DMS114 treated with DMSO at 0.1 percent for 48 hours (cell line): ENCODE data around the gene PRRT4.

ENCODE experiments used
- DNase-seq: peaks from one replicate; lab custom pipeline; 2025; ENCODE audit not compliant: unreplicated experiment; lab: John Stamatoyannopoulos, UW

PRRT4 gene

DNA sequence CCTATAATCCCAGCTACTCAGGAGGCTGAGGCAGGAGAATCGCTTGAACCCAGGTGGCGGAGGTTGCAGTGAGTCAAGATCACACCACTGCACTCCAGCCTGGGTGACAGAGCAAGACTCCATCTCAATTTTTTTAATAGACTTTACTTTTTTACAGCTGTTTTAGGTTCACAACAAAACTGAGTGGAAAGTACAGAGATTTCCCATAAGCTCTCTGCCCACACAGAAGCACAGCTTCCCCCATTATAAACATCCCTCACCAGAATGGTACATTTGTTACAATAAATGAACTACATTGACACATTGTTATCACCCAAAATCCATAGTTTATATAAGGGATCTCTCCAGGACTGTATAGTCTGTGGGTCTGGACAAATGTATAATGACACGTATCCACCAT lies 14.6 kb upstream of the PRRT4 start:
- DNase-seq = no peak

DNA sequence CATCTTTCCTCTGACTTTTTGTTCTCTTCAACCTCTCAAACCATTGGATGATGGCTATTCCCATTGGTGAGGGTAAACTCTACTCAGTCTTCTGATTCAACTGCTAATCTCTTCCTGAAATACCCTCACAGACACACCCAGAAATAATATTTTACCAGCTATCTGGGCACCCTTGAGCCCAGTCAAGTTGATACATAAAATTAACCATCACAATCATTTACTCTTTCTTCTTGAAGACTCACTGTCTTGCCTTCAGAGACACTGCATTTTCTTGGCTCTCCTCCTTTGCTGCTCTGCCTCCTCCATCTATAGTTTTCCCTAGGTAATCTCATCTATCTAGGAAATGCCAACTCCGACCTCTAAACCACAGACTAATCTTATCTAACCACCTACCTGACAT lies 12.6 kb upstream of the PRRT4 start:
- DNase-seq = no peak

DNA sequence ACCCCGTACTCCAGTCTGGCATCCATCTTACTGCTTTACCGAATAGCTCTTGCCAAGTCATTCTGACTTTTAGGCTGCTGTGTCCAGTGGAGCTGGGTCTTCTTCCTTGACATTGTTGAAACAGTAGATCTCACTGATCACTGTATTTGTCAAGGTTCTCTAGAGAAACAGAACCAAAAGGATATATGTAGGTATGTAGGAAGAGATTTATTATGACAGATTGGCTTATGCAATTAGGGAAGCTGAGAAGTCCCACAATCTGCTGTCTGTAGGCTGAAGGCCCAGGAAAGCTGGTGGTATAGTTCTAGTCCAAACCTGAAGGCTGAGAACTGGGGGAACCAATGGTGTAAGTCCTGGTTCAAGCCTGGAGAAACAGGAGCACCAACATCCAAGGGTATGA lies 12.1 kb upstream of the PRRT4 start:
- DNase-seq = no peak

DNA sequence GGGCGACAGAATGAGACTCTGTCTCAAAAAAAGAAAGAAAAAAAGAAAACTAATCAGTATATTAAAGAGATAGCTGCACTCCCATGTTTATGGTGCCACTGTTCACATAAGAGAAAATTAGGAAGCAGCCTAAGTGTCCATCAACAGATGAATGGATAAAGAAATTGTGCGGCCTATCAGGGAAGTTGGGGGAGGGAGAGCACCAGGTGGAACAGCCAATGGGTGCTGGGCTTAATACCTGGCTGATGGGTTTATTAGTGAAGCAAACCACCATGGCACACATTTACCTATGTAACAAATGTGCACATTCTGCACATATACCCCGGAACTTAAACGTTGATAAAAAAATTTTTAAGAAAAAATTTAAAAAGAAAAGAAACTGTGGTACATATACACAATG lies 9.0 kb upstream of the PRRT4 start:
- DNase-seq = no peak

DNA sequence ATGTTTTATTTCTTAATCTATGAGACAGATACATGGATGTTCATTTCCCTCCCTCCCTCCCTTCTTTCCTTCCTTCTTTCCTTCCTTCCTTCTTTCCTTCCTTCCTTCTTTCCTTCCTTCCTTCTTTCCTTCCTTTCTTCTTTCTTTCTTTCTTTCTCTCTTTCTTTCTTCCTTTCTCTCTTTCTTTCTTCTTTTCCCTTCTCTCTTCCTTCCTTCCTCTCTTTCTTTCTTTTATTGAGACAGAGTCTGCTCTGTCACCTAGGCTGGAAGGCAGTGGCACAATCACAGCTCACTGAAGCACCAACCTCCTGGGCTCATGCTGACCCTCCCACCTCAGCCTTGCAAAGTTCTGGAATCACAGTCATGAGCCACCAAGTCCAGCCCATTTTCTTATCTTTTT lies 5.5 kb upstream of the PRRT4 start:
- no peak for DNase-seq

DNA sequence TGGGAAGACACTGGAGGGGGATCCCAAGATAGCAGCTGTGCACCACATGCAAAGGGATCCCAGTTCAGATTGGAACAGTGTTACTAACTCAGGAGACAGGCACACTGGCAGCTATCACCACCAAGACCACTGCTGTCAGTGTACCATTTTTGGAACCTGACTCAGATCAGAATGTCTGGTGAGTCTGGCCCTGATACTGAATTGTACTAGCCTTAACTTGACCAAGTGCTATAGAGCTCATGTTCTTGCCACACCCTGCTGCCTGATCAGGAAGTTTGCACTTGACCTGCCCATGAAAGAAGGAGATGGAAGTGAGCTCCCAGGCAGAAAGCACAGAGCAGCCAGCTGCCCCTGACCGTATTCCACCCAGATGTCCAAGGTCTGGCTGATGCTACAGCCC lies 4.8 kb upstream of the PRRT4 start:
- DNase-seq = no peak

DNA sequence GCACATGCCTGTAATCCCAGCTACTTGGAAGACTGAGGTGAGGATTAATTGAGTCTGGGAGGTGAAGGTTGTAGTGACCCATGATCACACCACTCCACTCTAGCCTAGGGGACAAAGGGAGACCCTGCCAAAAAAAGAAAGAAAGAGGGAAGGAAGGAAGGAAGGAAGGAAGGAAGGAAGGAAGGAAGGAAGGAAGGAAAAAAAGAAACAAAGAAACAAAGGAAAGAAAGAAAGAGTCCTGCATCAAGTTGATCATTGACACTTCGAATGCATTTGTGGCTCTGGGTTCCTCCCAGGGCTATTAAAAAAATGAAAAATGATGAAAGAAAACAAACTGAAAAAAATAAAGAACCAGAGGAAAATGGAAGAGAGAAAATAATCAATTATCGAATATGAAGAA lies 3.9 kb upstream of the PRRT4 start:
- no peak for DNase-seq

DNA sequence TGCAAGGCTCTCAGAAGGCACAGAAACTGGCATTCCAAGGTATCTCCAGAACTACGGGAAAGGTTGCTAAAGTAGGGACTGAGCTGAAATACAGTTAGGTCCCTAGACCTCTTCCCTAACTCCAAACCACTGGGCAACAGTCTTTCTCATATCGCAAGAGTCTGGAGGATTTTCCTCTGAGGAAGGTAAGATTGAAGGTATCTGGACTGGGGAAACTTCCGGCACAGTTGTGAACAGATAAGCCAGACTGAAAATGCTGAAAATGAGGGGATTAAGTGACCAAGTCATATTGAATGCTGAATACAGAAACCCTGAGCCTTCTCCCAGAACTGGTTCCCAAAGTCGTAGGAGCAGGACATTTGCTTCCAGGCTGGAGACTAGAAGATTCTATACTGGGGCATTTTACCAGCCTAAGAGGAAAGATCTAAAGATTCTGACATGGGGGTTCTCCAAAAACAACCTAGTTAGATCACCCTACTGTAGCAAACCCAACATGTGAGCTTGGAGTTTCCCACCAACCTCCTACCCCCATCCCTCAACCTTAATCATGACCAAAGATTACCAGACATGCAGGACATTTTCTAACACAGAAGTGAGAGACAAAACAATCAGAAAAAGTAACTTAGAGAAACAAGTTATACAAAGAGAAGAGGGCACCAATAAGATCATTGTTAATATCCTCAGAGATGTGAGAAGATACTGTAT lies 2.8 kb upstream of the PRRT4 start:
- no peak for DNase-seq

DNA sequence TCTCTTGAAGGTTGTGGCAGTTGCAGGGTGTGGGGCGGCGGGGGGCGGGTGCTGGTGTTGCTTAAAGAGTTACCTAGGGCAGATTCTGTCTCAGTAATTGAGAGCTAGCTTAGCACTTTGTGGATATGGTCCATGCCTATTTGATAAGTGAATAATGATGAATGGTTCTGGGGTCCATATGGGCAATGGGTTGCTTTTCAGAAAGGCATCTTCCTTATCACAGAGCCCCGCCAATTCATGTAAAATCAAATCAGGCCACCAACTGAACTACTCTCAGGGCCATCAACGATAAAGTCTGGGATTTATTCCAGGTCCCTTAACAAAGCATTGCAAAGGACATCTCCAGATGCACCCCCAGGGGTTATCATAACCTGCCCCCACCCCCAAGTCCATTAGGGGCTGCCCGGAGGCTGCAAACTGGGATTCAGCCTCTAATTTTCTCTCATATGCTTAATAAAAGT lies 1.8 kb upstream of the PRRT4 start:
- no peak for DNase-seq

DNA sequence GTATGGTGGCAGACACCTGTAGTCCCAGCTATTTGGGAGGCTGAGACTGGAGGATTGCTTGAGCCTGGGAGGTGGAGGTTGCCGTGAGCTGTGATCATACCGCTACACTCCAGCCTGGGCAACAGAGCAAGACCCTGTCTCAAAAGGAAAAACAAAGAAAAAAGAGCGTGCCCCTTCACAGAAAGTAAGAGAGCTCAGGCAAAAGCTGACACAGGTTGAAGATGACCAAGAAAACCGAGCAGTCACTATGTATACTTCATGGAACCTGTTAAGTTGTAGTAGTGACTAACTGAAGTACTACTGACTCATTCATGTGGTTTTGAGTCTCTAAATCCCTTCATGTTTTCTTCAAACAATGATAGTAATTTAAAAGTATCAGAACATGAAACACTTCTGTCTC lies 1.2 kb upstream of the PRRT4 start:
- no peak for DNase-seq

DNA sequence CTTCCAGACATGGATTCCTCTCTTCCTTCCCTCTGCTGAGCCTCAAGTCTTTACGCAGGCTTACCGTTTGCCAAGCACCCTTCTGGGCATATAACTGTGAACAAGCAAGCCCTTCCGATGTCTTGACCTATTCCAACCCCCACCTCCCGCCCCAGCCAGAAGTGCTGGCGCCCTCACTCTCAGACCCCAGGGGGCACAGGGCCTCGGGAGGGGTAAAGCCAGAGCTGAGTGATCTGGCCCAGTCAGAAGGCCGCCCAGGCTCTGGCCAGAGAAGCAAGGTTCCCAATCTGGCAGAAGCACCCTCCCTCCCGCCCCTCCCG lies 1.2 kb downstream of the PRRT4 start:
- DNase-seq = no peak

DNA sequence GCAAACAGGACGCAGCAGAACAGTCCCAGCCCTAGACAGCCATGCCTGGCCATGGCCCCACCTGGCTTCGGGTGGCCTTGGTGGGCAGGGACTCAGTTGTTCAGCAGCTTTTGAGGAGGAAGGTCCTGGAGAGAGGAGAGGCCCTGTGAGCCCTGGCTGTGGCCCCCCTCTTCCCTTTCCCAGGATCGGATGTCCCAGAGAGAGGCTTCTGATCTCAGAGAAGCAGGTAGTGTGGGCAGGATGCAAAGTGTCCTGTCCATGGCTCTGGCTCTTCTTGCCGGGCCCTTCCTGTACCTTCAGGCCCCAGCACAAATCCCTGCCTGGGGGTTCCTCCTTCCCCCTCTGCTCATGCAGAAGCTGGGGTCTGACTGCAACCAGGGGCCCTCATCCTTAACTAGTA lies 1.6 kb downstream of the PRRT4 start:
- DNase-seq = no peak

DNA sequence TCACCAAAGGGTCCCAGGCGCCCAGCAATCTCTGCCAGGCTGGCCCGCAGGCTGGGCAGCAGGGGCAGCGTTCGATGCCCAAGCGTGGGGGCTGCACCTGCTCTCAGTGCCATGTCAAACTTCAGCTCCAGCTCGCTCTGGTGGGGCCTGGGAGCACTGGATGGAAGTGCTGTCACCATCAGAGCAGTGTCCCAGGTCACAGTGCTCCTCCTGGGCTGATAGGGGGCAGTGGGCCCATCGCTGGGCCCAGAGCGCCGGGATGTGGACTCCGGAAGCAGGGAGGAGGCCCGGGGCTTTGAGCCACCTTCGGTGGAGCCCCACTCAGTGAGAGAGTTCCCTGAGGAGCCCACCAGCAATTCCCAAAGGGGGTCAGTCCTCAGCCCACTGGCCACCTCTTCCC lies 2.2 kb downstream of the PRRT4 start:
- no peak for DNase-seq

DNA sequence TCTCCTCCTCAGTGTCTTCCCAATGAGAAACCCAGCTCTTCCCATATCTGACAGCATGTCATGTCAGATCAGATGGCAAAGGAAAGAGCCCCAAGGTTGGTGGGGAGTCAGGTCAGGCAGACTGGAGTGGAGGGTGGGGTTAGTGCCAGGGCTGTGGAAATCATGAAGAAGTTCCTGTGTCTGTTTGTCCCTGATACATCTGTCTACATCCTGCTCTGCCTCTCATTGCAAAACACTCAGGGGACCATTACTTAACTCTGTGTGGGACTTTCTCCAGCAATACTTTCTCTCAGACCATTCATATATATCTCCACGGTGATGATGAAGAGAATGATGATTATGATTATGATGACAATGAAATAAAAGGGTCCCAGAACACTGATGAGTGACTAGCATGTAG lies 3.3 kb downstream of the PRRT4 start:
- DNase-seq = no peak

DNA sequence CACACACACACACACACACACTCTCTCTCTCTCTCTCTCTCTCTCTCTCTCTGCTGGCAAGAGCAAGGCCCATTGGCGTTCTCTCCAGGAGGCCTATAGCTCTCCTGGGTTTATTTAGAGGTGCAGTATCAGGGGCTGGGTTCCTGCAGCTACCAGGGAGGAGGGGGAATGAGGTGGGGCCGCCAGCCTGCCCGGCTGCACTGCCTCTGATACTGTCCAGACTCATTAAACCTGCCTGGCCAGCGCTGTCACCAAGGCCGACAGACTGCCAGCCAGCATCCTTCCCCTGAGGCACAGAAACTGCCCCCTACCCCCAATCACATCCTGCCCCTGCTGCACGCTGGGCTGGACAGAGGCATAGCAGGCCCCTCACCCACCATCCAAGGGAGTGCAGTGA lies 4.3 kb downstream of the PRRT4 start:
- no peak for DNase-seq

DNA sequence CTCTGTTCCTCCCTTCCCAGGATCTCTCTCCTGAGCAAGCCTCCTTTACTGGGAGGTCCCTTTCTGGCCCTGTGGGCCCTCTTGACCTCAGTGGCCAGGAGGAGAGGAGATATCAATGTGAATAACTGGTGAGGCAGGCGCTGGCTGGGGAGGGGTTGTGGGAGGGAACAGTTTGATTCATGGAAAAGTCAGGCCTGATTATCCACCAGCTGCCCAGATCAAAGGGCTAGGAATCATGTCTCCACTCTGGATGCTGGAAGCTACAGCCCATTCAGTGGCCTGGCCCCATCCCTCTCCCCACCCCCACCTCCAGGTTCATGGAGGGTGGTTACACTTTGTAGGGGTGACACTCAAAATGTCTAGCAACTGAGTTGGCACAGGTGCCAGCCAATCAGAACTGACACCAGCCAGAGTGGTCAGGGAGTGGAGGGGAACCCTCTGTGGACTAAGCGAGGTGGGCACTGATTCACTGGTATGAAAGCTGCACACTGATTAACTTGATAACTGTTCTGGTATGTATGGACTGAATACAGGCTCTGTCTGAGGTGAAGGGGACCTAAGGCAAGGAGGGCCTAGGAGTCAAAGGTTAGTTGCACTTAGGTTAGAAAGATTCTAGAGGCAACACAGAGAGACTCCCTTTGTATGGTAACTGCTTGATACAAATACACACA lies 4.8 kb downstream of the PRRT4 start:
- DNase-seq = no peak

DNA sequence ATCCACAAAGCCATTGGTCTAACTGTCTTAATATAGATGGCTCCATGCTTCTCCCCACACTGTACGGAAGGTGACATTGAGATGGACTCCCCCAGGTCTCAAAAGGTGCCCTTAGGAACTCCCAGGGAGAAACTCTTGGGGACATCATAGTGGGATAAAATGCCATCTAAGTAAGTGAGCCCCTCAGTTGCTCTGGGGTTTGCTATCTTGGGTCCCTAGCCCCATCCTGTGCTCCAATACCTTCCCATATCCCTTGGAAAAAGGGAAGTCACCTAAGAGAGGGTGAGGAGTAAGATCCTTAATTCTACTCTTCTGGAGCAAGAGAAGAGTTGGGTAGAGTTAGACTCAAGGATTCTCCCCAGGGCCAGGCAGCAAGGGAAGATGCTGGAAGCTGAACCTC lies 7.9 kb downstream of the PRRT4 start:
- no peak for DNase-seq

DNA sequence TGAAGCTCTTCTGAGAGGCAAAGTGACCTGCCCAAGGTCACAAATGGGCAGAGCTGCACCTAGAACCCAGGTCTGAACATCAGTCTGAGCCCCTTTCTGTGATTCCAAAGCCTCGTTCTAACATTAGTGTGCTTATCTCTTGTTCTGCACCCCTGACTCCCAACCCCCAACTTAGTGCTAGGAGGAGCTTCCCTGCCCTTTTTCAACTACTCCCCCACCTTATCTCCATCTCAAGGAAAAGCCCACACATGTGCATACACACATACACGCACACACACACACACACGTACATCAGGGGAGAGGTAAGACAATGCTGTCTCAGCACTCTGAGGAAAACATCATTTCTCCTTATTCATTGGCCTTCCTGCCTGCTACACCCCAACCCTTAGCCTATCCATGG lies 8.3 kb downstream of the PRRT4 start:
- DNase-seq = no peak

DNA sequence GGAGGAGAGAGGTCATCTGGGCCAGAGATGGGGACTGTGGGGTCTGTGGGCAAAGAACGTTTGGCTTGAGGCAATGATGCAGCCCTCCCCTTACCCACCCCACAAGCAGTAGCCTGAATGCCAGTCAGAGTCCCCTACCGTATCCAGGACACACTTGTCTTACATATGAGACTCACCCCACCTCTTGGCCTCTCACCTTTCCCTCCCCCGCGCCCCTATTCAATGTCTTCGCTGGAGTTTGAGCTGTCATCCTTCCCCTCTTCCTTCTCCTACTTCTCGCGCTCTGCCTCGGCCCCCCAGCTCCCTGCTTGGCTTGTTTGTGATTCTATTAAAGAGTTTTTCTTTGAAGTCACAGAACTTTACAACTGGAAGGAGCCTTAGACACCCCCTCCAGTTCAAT lies 8.9 kb downstream of the PRRT4 start:
- no peak for DNase-seq

DNA sequence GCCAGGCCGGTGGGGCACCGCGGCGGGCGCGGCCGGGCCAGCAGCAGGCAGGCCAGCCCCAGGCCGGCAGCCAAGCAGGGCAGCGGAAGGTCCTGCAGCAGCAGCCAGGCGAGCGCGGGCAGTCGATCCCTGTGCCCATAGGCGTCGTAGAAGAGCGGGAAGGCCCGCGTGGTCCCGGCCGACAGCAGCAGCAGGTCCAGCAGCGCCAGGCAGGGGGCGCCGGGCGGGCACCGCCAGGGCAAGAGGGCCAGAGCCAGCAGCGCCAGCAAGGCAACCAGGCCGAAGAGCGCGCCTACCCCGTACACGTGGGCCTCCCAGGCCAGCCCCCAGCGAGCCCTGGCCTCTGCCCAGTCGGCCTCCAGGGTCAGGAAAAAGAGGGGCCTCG lies 9.3 kb downstream of the PRRT4 start:
- no peak for DNase-seq

DNA sequence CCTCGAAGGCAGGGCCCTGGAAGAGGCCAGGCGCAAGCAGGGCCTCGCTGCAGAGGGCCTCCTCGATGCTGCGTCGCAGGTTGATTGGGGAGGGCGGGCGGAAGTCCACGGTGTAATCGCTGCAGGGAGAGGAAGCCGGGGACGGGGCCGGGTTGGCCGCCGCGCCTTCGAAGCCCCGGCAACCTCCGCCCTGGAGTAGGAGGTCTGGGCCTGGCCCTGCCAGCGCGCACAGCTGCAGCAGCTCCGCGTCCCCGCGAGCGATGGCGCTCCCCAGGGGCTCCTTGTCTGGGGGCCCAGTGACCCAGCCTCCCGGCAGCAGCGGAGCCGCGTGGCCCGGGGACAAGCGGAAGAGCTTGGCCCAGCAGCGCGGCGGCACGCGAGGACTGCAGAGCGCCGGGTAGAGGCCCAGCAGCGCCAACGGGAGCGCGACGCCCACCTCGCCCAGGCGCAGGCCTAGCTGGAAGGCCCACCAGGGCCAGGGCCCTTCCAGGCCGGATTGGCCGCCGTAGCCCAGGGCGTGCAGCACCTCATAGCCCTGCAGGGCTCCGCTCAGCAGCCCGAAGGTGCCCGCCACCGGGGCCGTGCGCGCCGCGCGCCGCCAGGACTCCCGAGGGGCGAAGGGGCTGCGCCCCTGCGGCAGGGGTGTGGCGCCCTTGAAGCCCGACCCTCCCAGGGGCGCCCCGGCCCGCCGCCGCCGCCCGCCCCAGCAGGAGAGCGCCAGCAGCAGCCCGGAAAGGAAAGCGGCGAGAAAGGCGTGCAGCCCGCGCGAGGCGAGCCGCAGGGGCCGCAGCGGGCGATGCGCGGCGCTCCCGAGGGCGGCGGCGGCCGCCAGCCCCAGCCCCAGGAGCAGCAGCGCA lies 10.0 kb downstream of the PRRT4 start:
- DNase-seq = no peak

DNA sequence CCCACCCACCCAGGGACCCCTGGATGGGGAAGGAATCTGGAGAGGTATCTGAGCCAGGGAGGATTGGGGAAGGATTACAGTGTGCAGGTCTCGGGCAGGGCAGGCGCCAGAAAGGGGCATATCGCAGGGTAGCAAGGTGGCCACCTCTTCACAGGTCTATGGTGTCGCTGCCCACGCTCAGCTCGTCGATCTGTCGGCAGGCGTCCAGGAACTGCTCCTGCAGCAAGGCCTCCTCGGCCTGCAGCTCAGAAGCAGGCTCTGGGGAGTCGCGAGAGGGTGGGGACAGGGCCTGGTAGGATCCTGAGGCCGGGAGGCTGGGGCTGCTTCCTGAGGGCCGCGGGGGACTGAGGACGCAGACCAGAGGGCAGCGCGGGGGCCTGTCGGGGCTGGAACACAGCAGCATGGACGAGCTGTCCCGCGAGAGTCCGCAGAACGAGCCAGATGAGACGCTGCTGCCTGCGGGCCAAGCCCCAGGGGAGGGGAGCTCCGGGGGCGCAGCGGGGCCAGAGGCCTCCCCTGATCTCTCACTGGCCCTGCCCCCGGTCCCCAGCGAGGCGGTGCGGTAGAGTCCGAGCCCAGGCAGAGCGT lies 10.7 kb downstream of the PRRT4 start:
- no peak for DNase-seq
